Activated naive CD4-positive, alpha-beta T cell (primary cell): ENCODE results near the gene SRGAP2B.
"Not testable (repeated sequence)": the region's sequence is repeated elsewhere in the genome, so short reads cannot be mapped to it uniquely, and the experiment has no call there.

Experiments
- DNase-seq, 4 experiments: peaks; one replicate each; lab custom pipeline; 2025; lab: John Stamatoyannopoulos, UW

The SRGAP2B gene

GRCh38 chr1:144894454-144895201 is 200.5 kb downstream of the SRGAP2B start:
- DNase-seq = not testable (repeated sequence)

- not testable (repeated sequence) for DNase-seq
These were observed 201.3 kb downstream of the SRGAP2B start for GRCh38 chr1:144893710-144894438.

GRCh38 chr1:144893062-144893461 is 202.1 kb downstream of the SRGAP2B start:
- not testable (repeated sequence) for DNase-seq

GRCh38 chr1:144889450-144890115 is 205.5 kb downstream of the SRGAP2B start:
- not testable (repeated sequence) for DNase-seq

GRCh38 chr1:144883022-144883421 is 212.1 kb downstream of the SRGAP2B start:
- DNase-seq = not testable (repeated sequence)

- not testable (repeated sequence) for DNase-seq
These were observed 212.8 kb downstream of the SRGAP2B start for GRCh38 chr1:144882343-144882742.

- not testable (repeated sequence) for DNase-seq
These were observed 236.5 kb downstream of the SRGAP2B start for GRCh38 chr1:144858607-144859006.
